ENCODE results near the gene GPR6.

GPR6 gene

DNA sequence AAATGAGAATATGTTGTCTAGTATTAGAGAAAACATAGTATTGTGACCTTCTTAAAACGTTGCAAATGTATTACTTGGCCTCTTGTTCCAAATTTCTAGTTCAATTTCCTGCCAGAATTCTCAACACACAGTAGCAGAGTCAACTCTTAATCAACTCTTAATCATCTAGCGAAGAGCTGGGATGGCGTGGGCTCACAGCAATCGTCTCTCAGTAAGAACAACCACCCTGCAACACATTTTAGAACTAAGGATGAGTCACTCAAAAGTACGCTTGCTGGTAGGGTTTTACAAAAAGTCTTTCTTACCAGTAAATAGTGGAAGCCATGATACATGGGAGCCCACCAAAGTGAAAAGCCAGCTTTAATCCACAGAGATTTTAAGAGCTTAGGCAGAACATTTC lies 24.6 kb downstream of the GPR6 start:
- DNase-seq, result no peak

DNA sequence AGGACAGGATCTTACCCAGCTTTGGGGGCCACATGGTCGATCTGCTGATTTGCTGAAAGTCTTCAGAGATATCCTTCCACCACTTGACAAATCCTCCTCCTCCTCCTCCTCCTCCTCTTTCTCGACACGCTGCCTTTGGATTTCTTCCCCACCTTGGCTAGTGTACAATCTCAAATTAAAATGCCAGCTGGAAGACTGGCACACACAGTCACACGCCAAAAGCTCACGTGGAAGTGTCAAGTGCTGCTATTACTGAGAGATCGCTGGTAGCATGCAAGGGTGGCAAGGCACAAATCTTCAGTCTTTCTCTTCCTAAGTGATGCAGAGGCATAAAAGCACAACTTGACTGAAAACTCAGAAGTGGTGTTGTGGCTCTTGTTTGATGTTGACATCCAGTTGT lies 35.3 kb downstream of the GPR6 start:
- DNase-seq, result no peak

DNA sequence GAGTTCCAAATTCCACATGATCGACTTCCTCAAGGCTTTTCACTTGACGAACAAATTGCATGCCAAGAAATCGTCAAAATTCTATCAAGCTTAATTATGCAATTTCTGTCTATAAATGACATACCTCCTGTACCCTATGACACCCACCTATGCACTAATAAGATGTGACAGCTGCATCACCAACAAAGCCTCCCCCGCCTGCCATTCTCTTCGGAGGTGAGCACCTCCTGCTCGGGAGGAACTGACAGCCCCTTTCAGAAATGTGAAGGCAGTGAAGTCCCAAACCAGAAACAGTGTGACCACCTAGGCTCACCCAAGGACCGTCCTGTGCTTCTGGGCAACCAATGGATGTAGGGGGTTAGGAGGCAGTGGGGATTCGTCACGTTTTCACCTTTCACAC lies 37.1 kb downstream of the GPR6 start:
- no peak for DNase-seq

DNA sequence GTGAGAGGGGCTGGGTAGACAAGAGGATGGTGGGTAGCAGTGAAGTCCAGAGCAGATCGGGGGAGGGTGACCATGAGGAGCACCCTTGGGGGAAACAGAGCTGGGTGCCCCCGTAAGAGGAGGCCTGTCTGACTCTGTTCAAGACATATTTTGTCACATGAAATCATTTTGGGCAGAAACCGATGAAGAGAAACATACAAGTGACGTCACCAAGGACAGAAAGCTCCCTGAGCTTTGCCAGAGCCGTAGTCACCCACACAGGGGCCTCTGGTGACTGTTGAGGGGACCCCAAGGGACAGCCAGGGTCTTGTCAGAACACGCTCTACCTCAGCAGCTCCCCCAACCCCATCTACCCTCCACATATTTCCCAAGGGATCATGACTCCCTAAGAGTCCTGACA lies 39.2 kb downstream of the GPR6 start:
- DNase-seq, result no peak

DNA sequence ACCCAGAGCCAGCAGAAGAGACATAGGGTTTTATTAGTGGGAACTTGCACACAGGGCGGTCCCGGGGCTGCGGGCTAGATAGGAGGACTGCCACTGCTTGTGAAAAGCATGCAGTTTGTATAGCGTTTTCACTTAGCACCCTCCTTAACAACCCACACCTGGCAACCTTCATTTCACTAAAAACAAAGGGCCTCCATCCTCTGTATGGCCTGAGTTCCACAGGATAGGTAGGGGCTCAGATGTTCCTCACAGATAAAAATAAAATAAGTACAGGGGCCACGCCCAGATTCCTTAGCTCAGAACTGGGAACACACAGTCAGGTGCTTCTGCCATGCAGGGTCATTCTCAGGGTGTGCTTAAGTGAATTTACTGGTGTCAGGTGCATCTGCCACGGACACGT lies 39.8 kb downstream of the GPR6 start:
- DNase-seq, result no peak

DNA sequence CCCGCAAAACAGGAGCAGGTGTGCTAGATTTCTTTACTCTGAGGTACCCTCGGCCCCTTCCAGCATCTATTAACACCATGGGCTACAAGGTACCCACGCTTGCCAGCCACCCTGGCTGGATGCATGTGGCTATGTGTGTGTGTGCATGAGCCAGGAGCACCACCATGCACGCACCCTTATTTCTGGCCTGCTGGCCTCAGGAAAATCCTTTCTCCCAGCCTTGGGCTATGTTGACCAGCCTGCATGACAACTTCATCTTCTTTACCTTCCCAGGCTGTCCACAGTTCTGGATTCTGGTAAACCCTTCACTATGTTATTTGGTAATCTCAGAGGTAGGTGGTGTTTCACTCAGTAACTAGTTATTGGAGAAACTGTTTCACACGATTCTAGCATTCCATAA lies 40.4 kb downstream of the GPR6 start:
- DNase-seq, result no peak

DNA sequence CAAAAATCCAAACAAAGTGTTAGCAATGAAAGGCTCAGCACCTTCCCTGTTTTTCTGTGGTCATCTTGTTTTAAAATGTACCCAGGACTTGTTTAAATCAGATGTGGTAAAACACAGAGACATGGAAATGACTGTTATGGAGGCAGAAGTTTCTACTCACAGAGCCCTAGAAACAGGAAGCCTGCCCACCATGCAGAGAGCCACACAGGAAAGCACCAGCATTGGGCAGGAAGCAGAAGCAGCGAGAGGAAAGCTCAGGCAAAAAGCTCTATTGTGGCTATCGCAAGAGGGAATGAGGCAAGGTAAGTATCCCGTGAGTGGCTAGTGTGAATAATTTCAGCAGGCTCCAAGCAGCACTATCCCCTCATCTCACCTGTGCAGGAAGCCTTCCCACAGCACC lies 42.8 kb downstream of the GPR6 start:
- DNase-seq, result no peak

DNA sequence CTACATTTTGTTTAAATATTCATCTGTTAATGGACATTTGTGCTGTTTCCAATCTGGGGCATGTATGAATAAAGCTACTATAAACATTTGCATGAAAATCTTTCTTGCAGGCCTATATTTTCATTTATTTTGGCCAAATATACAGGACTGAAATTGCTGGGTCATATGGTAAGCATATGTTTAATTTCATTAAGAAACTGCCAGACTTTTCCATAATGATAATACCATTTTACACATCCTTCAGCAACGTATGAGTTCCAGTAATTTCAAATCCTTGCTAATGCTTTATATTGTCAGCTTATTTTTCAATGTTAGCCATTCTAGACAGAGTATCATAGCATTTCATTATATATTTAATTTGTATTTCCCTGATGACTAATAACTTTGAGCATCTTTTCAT lies 51.0 kb downstream of the GPR6 start:
- DNase-seq, result no peak
